Stimulated activated CD8-positive, alpha-beta memory T cell treated with anti-CD3 and anti-CD28 coated beads, Interleukin-4, amount 100 ng/mL, for 24 hours (primary cell): ENCODE measurements around the gene PBRM1.
"Not testable (repeated sequence)": the region's sequence is repeated elsewhere in the genome, so short reads cannot be mapped to it uniquely, and the experiment has no call there.

Experiments
- DNase-seq: peaks from one replicate; pipeline ENCODE4 v3.0.0-alpha.2; 2020; ENCODE audit warnings: low read depth

The PBRM1 gene

GRCh38 chr3:52685709-52686691 lies at the start of gene PBRM1, which contains the start of gene GNL3:
Gene PBRM1 (minus strand): TSS chr3:52685913.
Gene GNL3 (plus strand): TSS chr3:52686032. CDS start chr3:52686093, 61 bp downstream.
- DNase-seq: peak; percentile 88

- no peak for DNase-seq
Observed at GRCh38 chr3:52733256-52733891, 47.7 kb upstream of the PBRM1 start.

DNA sequence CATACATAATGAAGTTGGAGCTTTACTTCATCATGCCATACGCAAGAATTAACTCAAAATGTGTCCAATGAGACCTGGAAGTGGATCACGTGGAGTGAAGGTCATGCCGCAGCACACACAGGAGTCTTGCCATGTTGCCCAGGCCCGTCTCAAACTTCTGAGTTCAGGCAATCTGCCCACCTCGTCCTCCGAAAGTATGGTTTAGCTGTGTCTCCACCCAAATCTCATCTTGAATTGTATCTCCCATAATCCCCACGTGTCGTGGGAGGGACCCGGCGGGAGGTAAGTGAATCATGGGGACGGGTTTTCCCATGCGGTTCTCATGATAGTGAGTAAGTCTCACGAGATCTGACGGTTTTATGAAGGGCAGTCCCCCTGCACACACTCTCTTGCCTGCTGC lies 45.9 kb upstream of the PBRM1 start:
- DNase-seq: no peak

- no peak for DNase-seq
Observed at GRCh38 chr3:52730681-52731080, 45.0 kb upstream of the PBRM1 start.

DNA sequence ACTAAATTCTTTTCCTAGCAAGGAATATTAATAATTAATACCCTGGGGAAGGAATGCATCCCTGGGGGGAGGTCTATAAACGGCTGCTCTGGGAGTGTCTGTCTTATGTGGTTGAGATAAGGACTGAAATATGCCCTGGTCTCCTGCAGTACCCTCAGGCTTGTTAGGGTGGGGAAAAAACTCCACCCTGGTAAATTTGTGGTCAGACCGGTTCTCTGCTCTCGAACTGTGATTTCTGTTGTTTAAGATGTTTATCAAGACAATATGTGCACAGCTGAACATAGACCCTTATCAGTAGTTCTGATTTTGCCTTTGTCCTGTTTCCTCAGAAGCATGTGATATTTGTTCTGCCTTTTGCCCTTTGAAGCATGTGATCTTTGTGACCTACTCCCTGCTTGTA lies 43.0 kb upstream of the PBRM1 start:
- DNase-seq: not testable (repeated sequence)

DNA sequence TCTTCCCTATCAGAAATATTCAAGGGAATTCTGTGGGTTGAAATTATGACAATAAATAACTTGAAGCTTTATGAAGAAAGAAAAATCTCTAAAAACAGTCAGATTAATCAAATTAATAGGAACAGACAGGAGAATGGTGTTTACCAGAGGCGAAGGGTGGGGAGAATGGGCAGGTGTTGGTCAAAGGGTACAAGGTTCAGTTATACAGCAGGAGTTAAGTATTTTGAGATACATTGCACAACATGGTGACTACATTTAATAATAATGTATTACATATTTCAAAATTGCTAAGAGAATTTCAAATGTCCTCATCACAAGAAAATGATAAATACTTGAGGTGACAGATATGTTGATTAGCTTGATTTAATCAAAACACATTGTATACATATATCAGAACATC lies 38.8 kb upstream of the PBRM1 start:
- no peak for DNase-seq

GRCh38 chr3:52723935-52724334 lies 38.2 kb upstream of the PBRM1 start:
- no peak for DNase-seq

DNA sequence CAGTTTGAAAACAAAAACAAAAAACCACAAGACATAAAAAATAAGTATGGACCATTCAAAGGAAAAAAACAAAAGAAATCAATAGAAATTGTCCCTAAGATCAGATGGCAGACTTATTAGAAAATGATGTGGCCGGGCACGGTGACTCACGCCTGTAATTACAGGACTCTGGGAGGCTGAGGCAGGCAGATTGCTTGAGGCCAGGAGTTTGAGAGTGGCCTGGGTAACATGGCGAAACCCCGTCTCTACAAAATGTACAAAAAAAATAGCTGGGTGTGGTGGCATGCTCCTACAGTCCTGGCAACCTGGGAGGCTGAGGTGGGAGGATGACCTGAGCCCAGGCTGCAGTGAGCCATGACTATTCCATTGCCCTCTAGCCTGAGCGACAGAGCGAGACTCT lies 36.8 kb upstream of the PBRM1 start:
- no peak for DNase-seq

- no peak for DNase-seq
Observed at GRCh38 chr3:52721730-52722008, 36.0 kb upstream of the PBRM1 start.

DNA sequence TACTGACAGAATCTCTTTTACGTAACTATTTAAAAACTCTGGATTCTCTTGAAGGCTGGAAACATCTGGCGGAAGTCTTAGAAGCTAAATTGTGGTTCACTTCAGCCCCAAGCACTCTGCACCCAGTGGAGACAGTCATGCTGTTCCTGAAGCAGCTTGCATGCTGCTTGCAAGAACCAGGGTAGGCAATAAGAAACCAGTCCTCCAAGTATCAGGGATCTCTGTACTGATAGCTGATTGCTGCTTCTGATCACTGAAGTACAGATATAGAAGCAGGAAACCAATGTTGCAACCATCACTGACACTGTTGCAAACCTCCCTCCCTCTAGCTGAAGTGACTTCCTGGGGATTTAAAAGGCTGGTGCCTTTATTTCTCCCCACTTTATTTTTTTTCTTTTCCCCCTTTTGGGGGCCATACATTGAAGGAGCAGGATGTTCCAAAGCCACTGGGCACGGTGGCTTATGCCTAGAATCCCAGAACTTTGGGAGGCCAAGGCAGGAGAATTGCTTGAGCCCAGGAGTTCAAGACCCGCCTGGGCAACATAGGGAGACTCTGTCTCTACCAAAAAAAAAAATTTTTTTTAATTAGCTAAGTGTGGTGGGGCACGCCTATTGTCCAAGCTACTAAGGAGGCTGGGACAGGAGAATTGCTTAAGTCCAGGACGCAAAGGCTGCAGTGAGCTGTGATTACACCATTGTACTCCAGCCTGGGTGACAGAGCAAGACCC lies 35.5 kb upstream of the PBRM1 start:
- no peak for DNase-seq

DNA sequence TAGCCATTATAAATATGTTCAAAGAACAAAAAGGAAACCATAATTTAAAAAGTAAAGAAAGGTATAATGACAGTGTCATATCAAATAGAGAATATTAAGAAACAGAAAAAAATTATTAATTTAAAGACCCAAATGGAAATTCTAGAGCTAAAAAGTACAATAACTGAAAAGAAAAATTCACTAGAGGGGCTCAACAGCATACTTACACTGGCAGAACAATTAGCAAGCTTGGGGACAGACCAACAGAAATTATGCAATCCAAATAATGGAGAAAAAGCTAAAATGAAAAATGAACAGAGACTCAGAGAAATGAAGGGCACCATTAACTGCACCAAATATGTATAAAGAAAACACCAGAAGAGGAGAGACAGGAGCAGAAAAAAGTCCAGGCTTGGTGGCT lies 33.9 kb upstream of the PBRM1 start:
- DNase-seq: no peak

- DNase-seq: no peak
Observed at GRCh38 chr3:52715714-52716305, 30.1 kb upstream of the PBRM1 start.

DNA sequence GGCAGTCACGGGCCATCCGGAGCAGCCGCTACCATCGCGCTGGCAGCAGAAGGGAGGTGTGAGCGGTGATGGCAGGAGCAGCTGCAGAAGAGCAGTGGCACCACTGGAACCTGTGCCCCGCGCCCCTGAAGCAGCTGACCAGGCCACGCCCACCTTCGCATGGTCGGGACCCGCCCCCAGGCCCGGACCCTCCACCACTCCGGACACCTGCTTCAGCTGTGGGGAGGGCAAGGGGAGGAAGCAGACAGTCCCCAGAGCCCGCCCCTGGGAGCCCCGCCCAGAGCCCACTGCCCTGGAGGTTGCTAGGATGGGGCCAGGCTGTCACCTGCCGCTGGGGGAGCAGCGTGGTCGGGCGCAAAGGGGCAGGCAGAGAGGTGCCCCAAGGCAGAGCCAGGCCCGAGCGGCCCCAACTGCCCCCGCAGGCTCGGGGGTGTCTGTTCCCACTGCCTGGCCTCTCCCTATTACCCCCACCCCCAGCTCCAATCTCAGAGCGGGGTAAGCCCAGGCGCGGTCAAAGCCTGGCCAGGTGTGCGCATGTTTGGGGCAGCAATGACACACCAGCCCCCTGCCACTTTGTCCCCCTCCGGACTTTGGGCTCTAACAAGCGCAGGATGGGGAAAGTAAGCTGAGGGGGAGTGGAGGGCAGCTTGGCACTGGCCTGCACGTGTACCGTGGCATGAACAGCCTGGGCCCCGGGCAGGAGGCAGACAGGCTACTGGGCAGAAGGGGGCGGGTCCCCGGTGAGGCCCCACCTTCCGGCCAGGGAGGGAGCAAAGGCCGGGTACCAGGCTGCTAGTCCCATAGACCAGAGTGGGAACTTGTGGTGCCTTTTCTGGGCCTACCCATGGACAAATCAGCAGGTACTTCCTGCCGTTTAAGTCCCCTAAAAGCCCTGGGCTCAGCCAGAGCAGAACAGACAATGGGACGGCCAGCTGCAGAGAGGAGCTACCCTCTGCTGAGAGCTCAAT lies 28.9 kb upstream of the PBRM1 start:
- DNase-seq: no peak

DNA sequence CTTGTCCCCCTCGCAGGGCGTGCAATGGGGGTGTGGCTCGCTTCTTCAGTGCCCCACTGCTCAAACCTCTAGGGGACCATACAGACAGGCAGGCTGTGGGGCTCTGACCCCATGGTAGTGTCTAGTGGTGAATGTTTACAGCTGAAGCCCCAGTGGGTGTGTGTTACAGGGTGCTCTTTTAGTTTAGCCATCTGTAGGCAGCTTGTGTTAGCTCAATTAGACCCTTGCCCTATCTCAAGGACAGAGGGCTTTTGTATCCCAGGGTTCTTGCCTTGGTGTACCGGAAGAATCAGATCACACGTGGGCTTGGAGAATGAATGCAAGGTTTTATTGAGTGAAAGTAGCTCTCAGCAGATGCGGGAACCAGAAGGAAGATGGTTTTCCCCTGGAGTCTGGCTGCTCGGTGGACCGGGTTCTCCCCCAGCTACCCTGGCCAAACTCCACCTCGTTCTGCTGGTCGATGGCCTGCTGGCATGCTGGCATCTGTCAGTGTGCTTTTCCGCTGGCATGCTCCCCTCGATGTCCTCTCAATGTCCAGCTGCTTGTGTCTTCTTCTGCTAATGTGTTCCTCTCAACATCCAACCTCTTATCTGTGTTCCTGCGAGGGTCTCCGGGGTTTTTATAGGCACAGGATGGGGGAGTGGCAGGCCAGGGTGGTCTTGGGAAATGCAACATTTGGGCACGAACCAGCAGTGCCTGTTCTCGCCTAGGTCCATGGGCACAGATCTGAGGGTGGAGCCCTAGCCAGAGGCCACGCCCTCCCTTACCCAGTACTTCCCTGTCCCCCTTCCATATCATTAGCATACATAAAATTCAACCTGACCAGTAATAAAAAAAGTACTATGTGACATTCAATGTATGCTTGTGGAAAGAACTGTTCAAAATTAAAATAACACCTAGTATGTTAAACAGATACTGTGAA lies 26.8 kb upstream of the PBRM1 start:
- DNase-seq: no peak

DNA sequence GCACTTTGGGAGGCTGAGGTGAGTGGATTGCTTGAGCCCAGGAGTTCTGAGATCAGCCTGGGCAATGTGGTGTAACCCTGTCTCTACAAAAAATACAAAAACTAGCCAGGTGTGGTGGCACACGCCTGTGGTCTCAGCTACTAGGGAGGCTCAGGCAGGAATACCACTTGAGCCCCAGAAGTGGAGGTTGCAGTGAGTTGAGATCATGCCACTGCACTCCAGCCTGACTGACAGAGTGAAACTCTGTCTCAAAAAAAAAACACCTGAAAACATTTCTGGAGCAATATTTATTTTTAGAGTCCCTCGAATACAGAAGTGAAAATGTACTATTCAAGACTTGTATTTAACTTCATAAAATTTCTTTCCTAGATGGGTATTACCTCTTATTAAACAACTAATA lies 24.8 kb upstream of the PBRM1 start:
- DNase-seq: no peak

- DNase-seq: no peak
Observed at GRCh38 chr3:52707585-52707984, 21.9 kb upstream of the PBRM1 start.

- peak; percentile 74 for DNase-seq
Observed at GRCh38 chr3:52705688-52706686, 20.3 kb upstream of the PBRM1 start, which contains the start of the genes GLT8D1 and SPCS1. Gene GLT8D1 (minus strand): TSS chr3:52705791. CDS start chr3:52700460, 5,331 bp downstream. Gene SPCS1 (plus strand): TSS chr3:52706106. CDS start chr3:52706247, 141 bp downstream.

GRCh38 chr3:52705438-52705687 lies 19.6 kb upstream of the PBRM1 start:
- DNase-seq: no peak
